Mesendoderm (in vitro differentiated cells): Measurements from ENCODE around the gene DPYD.

ENCODE experiments used
- DNase-seq: peaks from one replicate; pipeline ENCODE4 v3.0.0; 2013
- H2AK5ac ChIP-seq: 2 replicates; pipeline ENCODE4 v1.6.1; 2013; ENCODE audit warnings: low read length, inconsistent platforms
- H2BK120ac ChIP-seq: 2 replicates; pipeline ENCODE4 v1.6.1; 2013; ENCODE audit warnings: low read depth, mild to moderate bottlenecking, low read length, moderate library complexity, mixed read lengths
- H2BK15ac ChIP-seq: replicated peaks from 2 replicates; pipeline ENCODE4 v1.6.1; 2013; ENCODE audit warnings: low read depth, mild to moderate bottlenecking, moderate library complexity
- H2BK5ac ChIP-seq: 2 replicates; pipeline ENCODE4 v1.6.1; 2013; ENCODE audit warnings: low read length, inconsistent platforms
- H3K18ac ChIP-seq: 2 replicates; pipeline ENCODE4 v1.6.1; 2013; ENCODE audit warnings: mild to moderate bottlenecking, low read length, mixed read lengths
- H3K23ac ChIP-seq: one replicate; pipeline ENCODE4 v1.6.1; 2013; ENCODE audit warnings: low read length
- H3K27ac ChIP-seq: 2 replicates; pipeline ENCODE4 v1.5.1; 2013; ENCODE audit warnings: low read depth, mild to moderate bottlenecking, inconsistent platforms, low read length, moderate library complexity
- H3K27me3 ChIP-seq: 2 replicates; pipeline ENCODE4 v1.6.1; 2013; ENCODE audit warnings: low read length, control low read depth, mild to moderate bottlenecking, inconsistent platforms; ENCODE audit not compliant: insufficient read depth, poor library complexity
- H3K36me3 ChIP-seq: 2 replicates; pipeline ENCODE4 v1.6.1; 2013; ENCODE audit warnings: low read length, inconsistent platforms; ENCODE audit not compliant: control insufficient read depth, insufficient read depth
- H3K4ac ChIP-seq: one replicate; pipeline ENCODE4 v1.6.1; 2013; ENCODE audit warnings: low read depth, mild to moderate bottlenecking, low read length, moderate library complexity
- H3K4me1 ChIP-seq: 2 replicates; pipeline ENCODE4 v1.6.1; 2013; ENCODE audit warnings: low read depth, low read length, inconsistent platforms; ENCODE audit not compliant: control insufficient read depth
- H3K4me2 ChIP-seq: 2 replicates; pipeline ENCODE4 v1.6.1; 2013; ENCODE audit warnings: low read length
- H3K4me3 ChIP-seq: 2 replicates; pipeline ENCODE4 v1.5.1; 2013; ENCODE audit warnings: mild to moderate bottlenecking, low read length
- H3K56ac ChIP-seq: one replicate; pipeline ENCODE4 v1.6.1; 2013; ENCODE audit warnings: low read length
- H3K79me1 ChIP-seq: 2 replicates; pipeline ENCODE4 v1.6.1; 2013; ENCODE audit warnings: low read length, inconsistent platforms
- H3K79me2 ChIP-seq: 2 replicates; pipeline ENCODE4 v1.6.1; 2013; ENCODE audit warnings: mild to moderate bottlenecking, low read length; ENCODE audit not compliant: control insufficient read depth, insufficient read depth
- H3K9ac ChIP-seq: 2 replicates; pipeline ENCODE4 v1.6.1; 2013; ENCODE audit warnings: low read length, inconsistent platforms
- H4K5ac ChIP-seq: one replicate; pipeline ENCODE4 v1.6.1; 2013; ENCODE audit warnings: low read length
- H4K8ac ChIP-seq: one replicate; pipeline ENCODE4 v1.6.1; 2013; ENCODE audit warnings: low read depth, mild to moderate bottlenecking, control low read depth, low read length, moderate library complexity
- WGBS: extraction: QIAGEN DNeasy Blood & Tissue Kit; methylation state at CpG from one replicate; pipeline ENCODE4 v1.1.7; 2013; ENCODE audit warnings: low lambda C conversion rate, missing lambda C conversion rate; ENCODE audit not compliant: insufficient coverage; ENCODE audit errors: extremely low coverage; 5-methylcytosine and 5-hydroxymethylcytosine counted together

Gene DPYD

GRCh38 chr1:97551113-97551512 is 369.7 kb downstream of the DPYD start:
- no peak overlapping the region for H2BK120ac ChIP-seq
- no peak for DNase-seq

GRCh38 chr1:97545446-97545845 is 375.4 kb downstream of the DPYD start:
- no peak overlapping the region for H3K9ac ChIP-seq
- no peaks in the 10 kb centered on the region for H3K4me1 ChIP-seq
- H3K18ac ChIP-seq, result no peak overlapping the region
- no peak overlapping the region for H3K4me3 ChIP-seq
- no peaks in the 10 kb centered on the region for H3K27me3 ChIP-seq
- no peak overlapping the region for H3K23ac ChIP-seq
- WGBS, result no CpG with 5 or more reads among the region's 4 CpGs
- peak; percentile 54 for DNase-seq
- H2AK5ac ChIP-seq, result no peak overlapping the region
- no peak overlapping the region for H2BK120ac ChIP-seq
- no peak overlapping the region for H4K5ac ChIP-seq
- H2BK5ac ChIP-seq, result no peak overlapping the region
- H3K27ac ChIP-seq, result no peak overlapping the region
- no peaks in the 10 kb centered on the region for H3K79me2 ChIP-seq
- H4K8ac ChIP-seq, result no peak overlapping the region
- H3K36me3 ChIP-seq, result no peaks in the 10 kb centered on the region
- no peak overlapping the region for H2BK15ac ChIP-seq
- no peaks in the 10 kb centered on the region for H3K79me1 ChIP-seq
- H3K4ac ChIP-seq, result no peak overlapping the region
- no peak overlapping the region for H3K4me2 ChIP-seq
- no peak overlapping the region for H3K56ac ChIP-seq

More at GRCh38 chr1:97551113-97551512, 369.7 kb downstream of the DPYD start:
- H3K79me2 ChIP-seq, result no peaks in the 10 kb centered on the region
- WGBS, result no CpG with 5 or more reads among the region's 1 CpG
- H3K56ac ChIP-seq, result no peak overlapping the region
- no peaks in the 10 kb centered on the region for H3K27me3 ChIP-seq
- H3K36me3 ChIP-seq, result no peaks in the 10 kb centered on the region
- H4K8ac ChIP-seq, result no peak overlapping the region
- no peak overlapping the region for H3K4me2 ChIP-seq
- no peak overlapping the region for H2BK5ac ChIP-seq
- no peak overlapping the region for H3K4me3 ChIP-seq
- H3K27ac ChIP-seq, result no peak overlapping the region
- H3K4ac ChIP-seq, result no peak overlapping the region
- no peaks in the 10 kb centered on the region for H3K4me1 ChIP-seq
- H3K23ac ChIP-seq, result no peak overlapping the region
- no peak overlapping the region for H2AK5ac ChIP-seq
- H4K5ac ChIP-seq, result no peak overlapping the region
- no peaks in the 10 kb centered on the region for H3K79me1 ChIP-seq
- H2BK15ac ChIP-seq, result no peak overlapping the region
- H3K18ac ChIP-seq, result no peak overlapping the region
- no peak overlapping the region for H3K9ac ChIP-seq

- H3K23ac ChIP-seq, result no peak overlapping the region
These were observed 380.4 kb downstream of the DPYD start for GRCh38 chr1:97540346-97540888.

GRCh38 chr1:97538113-97538512 is 382.7 kb downstream of the DPYD start:
- H3K79me1 ChIP-seq, result no peaks in the 10 kb centered on the region
- H3K36me3 ChIP-seq, result no peaks in the 10 kb centered on the region
- no peak overlapping the region for H2BK15ac ChIP-seq
- H4K5ac ChIP-seq, result no peak overlapping the region
- H3K27ac ChIP-seq, result no peak overlapping the region
- WGBS, result no CpG with 5 or more reads among the region's 2 CpGs
- H3K4me2 ChIP-seq, result no peak overlapping the region
- no peaks in the 10 kb centered on the region for H3K4me1 ChIP-seq
- no peak for DNase-seq
- no peak overlapping the region for H3K23ac ChIP-seq
- no peaks in the 10 kb centered on the region for H3K79me2 ChIP-seq
- H3K27me3 ChIP-seq, result no peaks in the 10 kb centered on the region
- no peak overlapping the region for H3K56ac ChIP-seq
- H2AK5ac ChIP-seq, result no peak overlapping the region
- H3K18ac ChIP-seq, result no peak overlapping the region
- no peak overlapping the region for H3K4ac ChIP-seq
- no peak overlapping the region for H2BK120ac ChIP-seq
- no peak overlapping the region for H4K8ac ChIP-seq
- no peak overlapping the region for H3K9ac ChIP-seq
- H2BK5ac ChIP-seq, result no peak overlapping the region
- H3K4me3 ChIP-seq, result no peak overlapping the region

More at GRCh38 chr1:97540346-97540888, 380.4 kb downstream of the DPYD start:
- Histone ChIP-seq H3K18ac (no peak overlapping the region), H3K4me3 (no peak overlapping the region), H3K27me3 (no peaks in the 10 kb centered on the region), H3K79me2 (no peaks in the 10 kb centered on the region), H4K8ac (no peak overlapping the region), H3K79me1 (no peaks in the 10 kb centered on the region), H4K5ac (no peak overlapping the region), H2BK15ac (no peak overlapping the region), H3K4ac (no peak overlapping the region), H3K9ac (no peak overlapping the region), H3K4me2 (no peak overlapping the region), H3K4me1 (no peaks in the 10 kb centered on the region), H3K56ac (no peak overlapping the region), H3K36me3 (no peaks in the 10 kb centered on the region), H3K27ac (no peak overlapping the region), H2BK5ac (no peak overlapping the region), H2BK120ac (no peak overlapping the region), H2AK5ac (no peak overlapping the region)
- no peak for DNase-seq
- no CpG with 5 or more reads among the region's 6 CpGs for WGBS

- H2BK5ac ChIP-seq, result no peak overlapping the region
- H3K18ac ChIP-seq, result no peak overlapping the region
- DNase-seq, result no peak
- H2BK15ac ChIP-seq, result no peak overlapping the region
- H3K4me2 ChIP-seq, result no peak overlapping the region
- H3K27ac ChIP-seq, result no peak overlapping the region
- no peaks in the 10 kb centered on the region for H3K36me3 ChIP-seq
- H2BK120ac ChIP-seq, result no peak overlapping the region
- H4K8ac ChIP-seq, result no peak overlapping the region
- no peak overlapping the region for H2AK5ac ChIP-seq
- no peaks in the 10 kb centered on the region for H3K79me1 ChIP-seq
- H4K5ac ChIP-seq, result no peak overlapping the region
- H3K23ac ChIP-seq, result no peak overlapping the region
- no peak overlapping the region for H3K4ac ChIP-seq
- H3K4me1 ChIP-seq, result no peaks in the 10 kb centered on the region
- H3K9ac ChIP-seq, result no peak overlapping the region
- H3K56ac ChIP-seq, result no peak overlapping the region
- no peaks in the 10 kb centered on the region for H3K79me2 ChIP-seq
- H3K4me3 ChIP-seq, result no peak overlapping the region
- no peaks in the 10 kb centered on the region for H3K27me3 ChIP-seq
- WGBS, result no CpG with 5 or more reads among the region's 2 CpGs
These were observed 387.5 kb downstream of the DPYD start for GRCh38 chr1:97533358-97533757.

- no peak overlapping the region for H2BK15ac ChIP-seq
- no peak overlapping the region for H3K4ac ChIP-seq
- H4K5ac ChIP-seq, result no peak overlapping the region
- H3K27me3 ChIP-seq, result no peaks in the 10 kb centered on the region
- no peaks in the 10 kb centered on the region for H3K79me1 ChIP-seq
- no peaks in the 10 kb centered on the region for H3K4me1 ChIP-seq
- no peak overlapping the region for H2BK120ac ChIP-seq
- H3K18ac ChIP-seq, result no peak overlapping the region
- H3K9ac ChIP-seq, result no peak overlapping the region
- no peak overlapping the region for H3K56ac ChIP-seq
- H3K79me2 ChIP-seq, result no peaks in the 10 kb centered on the region
- no peak overlapping the region for H4K8ac ChIP-seq
- H2AK5ac ChIP-seq, result no peak overlapping the region
- no peak overlapping the region for H2BK5ac ChIP-seq
- 100% methylated on average over 1 of the region's 1 CpG for WGBS
- no peak for DNase-seq
- no peak overlapping the region for H3K4me2 ChIP-seq
- H3K27ac ChIP-seq, result no peak overlapping the region
- H3K4me3 ChIP-seq, result no peak overlapping the region
- H3K36me3 ChIP-seq, result no peaks in the 10 kb centered on the region
- no peak overlapping the region for H3K23ac ChIP-seq
These were observed 391.2 kb downstream of the DPYD start for GRCh38 chr1:97529600-97529999.
